Measurements from ENCODE around the gene C1QC. TPM values are rescaled to one million over a fixed set of nuclear protein-coding genes. Genes with fewer than 3 reads are reported as not detected.

Gene C1QC
- total RNA-seq, 1 experiment from 2014 or later, result not detected

DNA sequence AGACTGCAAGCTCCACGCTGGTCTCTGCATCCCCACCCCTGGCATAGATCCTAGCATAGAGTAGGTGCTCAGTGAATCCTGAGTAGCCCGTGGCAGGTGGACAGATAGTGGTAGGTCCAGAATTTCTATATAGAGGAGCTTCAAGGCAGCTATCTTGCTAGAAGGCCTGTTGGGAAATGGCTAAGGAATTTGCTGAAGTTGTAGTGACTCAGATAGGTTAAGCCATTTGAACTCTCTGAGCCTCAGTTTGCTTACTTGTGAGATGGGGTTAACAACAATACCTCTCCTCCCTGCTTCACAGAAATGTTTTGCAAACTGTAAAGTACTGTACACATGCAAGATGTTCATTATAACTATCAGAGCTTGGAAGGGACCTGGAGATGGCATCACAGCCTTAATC, 43.8 kb downstream of the C1QC start:
- Histone ChIP-seq H4K8ac (replicated peaks; ENCODE audit: insufficient read length, low read depth, low read length) (no peak overlapping the region), H3K14ac (ENCODE audit: insufficient read depth, low read length) (no peak overlapping the region), H2AK5ac (ENCODE audit: insufficient read length, low read length) (no peak overlapping the region), H3K9me3 (ENCODE audit: control insufficient read depth, low read depth, low read length) (no peaks in the 10 kb centered on the region), H2AFZ (ENCODE audit: low read length) (no peak overlapping the region), H3T11ph (ENCODE audit: low read length) (no peak overlapping the region), H2BK20ac (ENCODE audit: low read depth, low read length, poor library complexity, severe bottlenecking) (no peak overlapping the region), H3K23ac (ENCODE audit: insufficient read length, low read depth, low read length) (no peak overlapping the region), H3K4ac (ENCODE audit: low read depth, low read length) (no peak overlapping the region), H2BK120ac (ENCODE audit: low read depth, low read length, poor library complexity, severe bottlenecking) (no peak overlapping the region), H3K4me1 (ENCODE audit: insufficient read depth, low read length) (no peaks in the 10 kb centered on the region; the same call in 1 of the 2 replicates), H2BK5ac (ENCODE audit: insufficient read length, low read length) (no peak overlapping the region), H3K27me3 (ENCODE audit: insufficient read depth, low read length) (no peaks in the 10 kb centered on the region), H4K20me1 (ENCODE audit: control insufficient read depth, insufficient read depth, insufficient read length) (no peaks in the 10 kb centered on the region), H3K9ac (ENCODE audit: extremely low read depth, insufficient read length, low read length) (no peak overlapping the region), H3K18ac (ENCODE audit: insufficient read length, low read depth, low read length) (no peak overlapping the region), H3K79me1 (ENCODE audit: insufficient read depth, low read depth, low read length, poor library complexity, severe bottlenecking) (no peaks in the 10 kb centered on the region), H2BK12ac (ENCODE audit: insufficient read length, low read depth, low read length) (no peak overlapping the region), H3K27ac (ENCODE audit: insufficient read length, low read depth, low read length) (no peak overlapping the region), H3K79me2 (ENCODE audit: insufficient read depth, low read length) (no peaks in the 10 kb centered on the region), H3K4me2 (ENCODE audit: insufficient read depth, insufficient read length, low read length) (no peak overlapping the region), H3K23me2 (ENCODE audit: insufficient read length, low read depth, low read length, poor library complexity, severe bottlenecking) (no peaks in the 10 kb centered on the region), H3K56ac (ENCODE audit: insufficient read length, low read depth, low read length) (no peak overlapping the region), H2BK15ac (ENCODE audit: low read depth, low read length) (no peak overlapping the region), H4K91ac (ENCODE audit: insufficient read length, low read depth, low read length) (no peak overlapping the region), H4K5ac (ENCODE audit: insufficient read length, low read depth, low read length) (no peak overlapping the region)
- Mint-ChIP-seq H3K9me3 (no peaks in the 10 kb centered on the region), H3K27ac (no peak overlapping the region), H3K36me3 (ENCODE audit: insufficient read depth in 1 of 3, low read depth in 3 of 3) (no peaks in the 10 kb centered on the region), H3K27me3 (ENCODE audit: low read depth) (peaks cover 19% of the 10 kb centered on the region), H3K4me3 (no peak overlapping the region), H3K4me1 (peaks cover 5 to 10% of the 10 kb centered on the region in 2 experiments)
- no peak for TF ChIP-seq CTCF (conservative IDR thresholded peaks at IDR 0.05)
- DNase-seq, result no peak
- no CpG with 5 or more reads among the region's 2 CpGs for WGBS (ENCODE audit: extremely low coverage, insufficient read length, low lambda C conversion rate)

Data from H9 (cell line).